CD4-positive, alpha-beta T cell treated with Interleukin-15 for 4 hours (primary cell): Measurements from ENCODE around the gene GPRC5C.

ENCODE experiments used
- DNase-seq: peaks from one replicate; pipeline ENCODE4 v3.0.0-alpha.2; 2020; ENCODE audit warnings: low spot score

Gene GPRC5C

DNA sequence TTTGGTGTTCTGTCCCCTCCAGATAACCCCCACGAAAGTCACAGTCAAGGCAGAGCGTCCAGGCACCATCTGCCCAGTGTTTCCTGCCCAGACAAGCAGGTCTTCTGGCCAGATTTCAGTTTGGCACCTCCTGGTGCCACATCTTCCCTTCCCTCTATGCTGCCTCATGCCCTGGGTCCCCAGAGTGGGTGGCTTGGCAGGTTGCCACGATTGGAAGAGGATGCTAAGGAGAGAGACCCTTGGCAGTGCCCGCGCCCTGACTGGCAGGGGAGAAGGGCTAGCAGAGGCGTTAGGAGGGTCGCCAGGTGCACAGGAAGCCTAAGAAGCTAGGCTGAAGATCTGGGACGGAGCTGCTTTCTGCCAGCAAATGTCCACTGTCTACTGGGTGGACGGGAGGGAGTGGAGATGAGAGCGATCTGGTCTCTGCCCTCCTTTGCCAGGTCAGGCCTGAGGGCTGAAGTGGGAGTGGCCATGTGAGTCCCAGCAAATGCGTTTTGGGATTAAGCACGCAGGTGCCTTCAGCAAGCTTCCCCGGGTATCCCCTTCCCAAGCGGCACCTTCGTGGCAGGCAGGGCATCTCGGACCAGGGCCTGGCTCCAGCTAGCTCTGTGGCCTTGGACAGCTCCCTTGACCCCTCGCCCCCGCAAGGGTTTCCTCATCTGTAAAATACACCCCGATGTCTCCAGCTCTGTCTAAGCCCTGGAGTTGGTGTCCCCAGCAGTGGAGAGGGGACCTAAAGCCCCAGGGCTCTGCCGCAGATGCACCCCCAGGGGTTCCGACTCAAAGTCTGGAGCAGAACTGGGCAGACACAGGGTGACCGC is 21.2 kb downstream of the GPRC5C start:
- no peak for DNase-seq

DNA sequence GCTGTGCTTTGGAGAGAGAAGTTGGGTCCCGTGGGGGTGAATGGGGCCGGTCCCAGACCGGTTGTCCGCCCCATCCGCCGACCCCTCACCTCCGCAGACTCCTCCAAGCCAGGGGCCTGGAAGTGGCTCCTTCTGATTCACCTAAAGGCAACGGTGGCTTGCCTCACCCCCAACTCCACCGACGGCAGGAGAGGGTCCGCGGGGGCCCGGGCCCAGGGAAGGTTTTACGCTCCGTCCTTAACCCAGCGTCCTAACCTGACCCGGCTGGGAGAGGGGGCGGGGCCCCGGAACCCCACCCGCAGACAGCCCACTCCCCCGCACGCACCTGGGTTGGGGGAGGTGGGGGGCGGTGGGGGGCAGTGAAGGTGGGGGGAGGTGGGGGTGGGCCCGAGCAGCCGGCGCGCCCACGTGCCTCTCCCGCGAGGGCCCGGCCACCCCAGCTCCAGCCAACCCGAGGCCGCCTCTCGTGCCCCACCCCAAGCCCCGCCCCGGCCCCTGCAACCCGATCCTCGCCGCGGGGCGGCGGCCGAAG is 21.8 kb downstream of the GPRC5C start:
- peak; percentile 71 for DNase-seq

DNA sequence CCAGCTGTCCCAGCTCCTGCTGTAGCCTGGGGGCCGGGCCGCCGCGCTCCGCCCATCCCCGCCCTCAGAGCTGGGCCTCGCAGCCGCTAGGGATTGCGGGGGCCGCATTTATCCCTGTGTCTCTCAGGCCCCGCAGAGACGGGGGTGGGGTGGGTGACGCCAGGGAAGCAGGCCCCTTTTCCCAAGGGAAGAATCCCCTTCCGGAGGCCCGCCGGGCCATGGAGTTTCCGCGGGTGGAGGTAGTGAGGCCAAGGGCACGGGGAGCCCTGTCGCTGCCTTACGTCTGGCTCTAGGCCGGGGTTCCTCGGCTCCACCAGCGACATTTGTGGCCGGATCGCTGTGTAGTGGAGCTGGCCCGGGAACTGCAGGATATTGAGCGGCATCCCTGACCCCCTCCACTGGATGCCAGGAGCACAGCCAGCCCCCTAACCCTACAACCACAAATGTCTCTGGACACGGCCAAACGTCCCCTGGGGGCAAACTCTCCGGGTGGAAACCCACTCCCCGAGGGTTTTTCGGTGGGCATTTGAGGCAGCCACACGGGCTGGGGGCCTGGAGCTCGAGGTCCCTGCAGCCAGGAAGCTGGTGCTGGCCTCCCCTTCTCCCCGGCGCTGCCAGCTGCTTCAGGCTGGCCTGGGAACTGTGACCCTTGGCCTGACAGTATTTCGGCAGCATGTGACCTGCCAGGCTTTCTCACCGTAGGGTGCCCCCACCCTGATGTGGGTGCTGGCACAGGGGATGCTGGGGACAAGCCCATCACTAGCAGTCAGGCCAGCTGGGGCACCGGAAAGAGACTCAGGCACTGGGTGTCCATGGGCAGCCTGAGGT is 22.5 kb downstream of the GPRC5C start:
- DNase-seq, result no peak

DNA sequence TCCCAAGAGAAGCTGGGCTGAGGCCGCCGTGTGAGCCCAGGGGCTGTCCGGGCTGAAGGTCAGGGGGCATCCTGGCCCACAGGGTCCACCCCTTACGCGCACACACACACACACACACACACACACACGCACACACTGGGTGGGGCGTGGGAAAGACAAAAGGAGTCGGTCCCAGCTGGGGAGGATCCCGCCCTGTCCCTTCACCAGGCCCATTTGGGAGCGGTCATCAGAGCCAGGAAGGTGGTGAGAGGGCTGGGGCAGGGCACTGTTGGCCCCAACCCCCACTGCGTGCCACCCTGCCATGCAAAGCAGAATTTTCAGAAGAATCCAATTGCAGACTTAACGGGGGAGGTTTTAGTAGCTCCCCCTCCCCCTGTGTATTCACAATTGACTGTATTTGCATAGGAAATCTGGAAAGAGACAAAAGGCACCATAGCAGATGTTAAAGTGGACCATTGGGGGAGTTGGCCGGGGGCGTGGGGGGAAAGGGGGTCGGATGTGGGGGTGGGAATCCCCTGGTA is 23.2 kb downstream of the GPRC5C start:
- no peak for DNase-seq

DNA sequence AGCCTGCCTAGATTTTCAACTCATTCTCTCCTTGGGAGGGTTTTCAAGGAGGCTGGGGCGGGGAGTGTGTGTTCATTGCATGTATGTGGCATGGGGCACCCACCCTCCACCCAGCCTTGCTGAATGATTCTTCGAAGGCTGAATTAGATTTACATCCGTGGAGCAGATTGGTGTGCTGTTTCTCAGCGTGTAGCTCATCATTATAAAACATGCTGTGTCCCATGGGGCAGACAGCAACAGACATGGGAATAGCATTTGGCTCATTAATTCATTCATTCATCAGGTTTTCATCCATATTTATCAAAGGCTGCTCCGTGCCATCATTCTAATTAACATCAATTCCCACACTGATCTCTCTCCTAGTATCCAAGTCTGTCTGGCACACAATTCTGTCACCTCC is 23.9 kb downstream of the GPRC5C start:
- no peak for DNase-seq

DNA sequence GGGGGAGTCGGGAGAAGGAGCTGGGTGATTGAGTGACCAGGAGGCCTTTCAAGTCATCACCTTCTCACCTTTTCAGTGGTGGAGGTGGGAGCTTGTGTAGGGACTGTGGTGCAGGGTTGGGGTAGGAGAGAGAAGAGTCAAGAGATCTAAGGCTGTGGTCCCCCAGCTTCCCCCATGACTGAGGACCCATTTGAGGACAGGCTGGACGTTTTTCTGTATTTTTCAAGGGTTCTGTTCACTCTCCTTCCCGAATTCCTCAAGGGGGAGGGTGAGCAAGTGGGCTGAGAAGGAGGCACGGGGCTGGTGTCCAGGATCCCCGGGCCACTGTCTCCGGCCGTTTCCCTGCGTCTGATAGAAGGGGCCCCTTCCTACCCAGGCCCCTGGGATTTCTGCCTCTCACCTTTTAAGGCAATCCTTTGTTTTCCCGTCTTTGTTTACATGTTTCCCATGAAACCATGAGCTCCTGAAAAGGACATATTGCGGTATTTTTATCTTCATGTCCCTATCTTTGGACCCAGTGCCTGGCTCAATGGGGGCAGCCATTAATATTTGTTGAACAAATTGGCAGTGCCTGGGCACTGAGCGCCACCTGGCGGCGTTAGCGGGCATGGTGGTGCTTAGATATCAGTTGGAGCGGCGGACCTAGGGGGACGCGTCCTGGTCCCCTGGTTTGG is 25.4 kb downstream of the GPRC5C start:
- DNase-seq, result peak; percentile 78

DNA sequence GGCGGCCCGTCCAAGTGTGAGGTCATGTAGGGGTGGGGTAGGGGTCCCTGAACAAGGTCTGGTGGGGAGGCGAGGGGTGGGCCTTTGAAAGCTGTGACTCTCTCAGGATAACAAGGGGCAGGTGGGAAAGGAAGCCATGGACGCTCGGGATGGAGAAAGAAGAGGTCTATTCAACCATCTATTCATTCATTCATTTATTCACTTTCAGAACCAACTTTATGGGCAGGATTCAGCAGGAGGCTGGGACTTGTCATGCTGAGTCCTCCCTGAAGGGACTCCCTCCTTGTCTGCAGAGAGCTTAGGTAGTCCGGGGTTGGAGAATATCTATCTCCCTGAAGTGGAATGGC is 25.9 kb downstream of the GPRC5C start:
- no peak for DNase-seq

DNA sequence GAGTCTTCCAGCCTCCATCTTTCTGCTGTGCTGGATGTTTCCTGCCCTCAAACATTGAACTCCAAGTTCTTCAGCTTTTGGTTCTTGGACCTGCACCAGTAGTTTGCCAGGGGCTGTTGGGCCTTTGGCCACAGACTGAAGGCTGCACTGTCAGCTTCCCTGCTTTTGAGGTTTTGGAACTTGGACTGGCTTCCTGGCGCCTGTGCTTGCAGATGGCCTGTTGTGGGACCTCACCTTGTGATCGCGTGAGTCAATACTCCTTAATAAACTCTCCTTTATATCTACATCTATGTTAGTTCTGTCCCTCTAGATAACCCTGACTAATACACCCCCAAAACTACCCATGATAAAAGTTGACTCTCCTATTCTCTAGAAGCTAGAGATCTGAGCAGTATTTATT is 26.9 kb downstream of the GPRC5C start:
- no peak for DNase-seq

DNA sequence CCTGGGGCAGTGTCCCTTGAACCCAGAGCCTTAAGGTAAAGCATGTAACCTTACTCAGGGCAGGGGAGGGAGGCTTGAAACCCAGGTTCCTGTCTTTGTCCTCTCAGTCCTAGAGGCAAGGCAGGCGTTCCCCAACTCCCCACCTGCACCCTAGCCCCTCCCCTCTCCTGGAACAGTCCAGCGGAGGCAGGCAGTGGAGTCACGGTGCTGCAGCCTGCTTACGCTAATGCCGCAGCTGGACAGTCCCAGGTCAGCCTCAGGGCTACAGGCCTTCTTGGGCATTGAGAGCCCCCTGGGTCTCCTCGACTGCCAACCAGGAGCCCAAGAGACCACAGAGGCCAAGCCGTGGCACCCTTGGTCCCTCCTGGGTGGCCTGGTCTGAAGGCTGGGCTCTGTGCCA is 27.7 kb downstream of the GPRC5C start:
- DNase-seq, result no peak

DNA sequence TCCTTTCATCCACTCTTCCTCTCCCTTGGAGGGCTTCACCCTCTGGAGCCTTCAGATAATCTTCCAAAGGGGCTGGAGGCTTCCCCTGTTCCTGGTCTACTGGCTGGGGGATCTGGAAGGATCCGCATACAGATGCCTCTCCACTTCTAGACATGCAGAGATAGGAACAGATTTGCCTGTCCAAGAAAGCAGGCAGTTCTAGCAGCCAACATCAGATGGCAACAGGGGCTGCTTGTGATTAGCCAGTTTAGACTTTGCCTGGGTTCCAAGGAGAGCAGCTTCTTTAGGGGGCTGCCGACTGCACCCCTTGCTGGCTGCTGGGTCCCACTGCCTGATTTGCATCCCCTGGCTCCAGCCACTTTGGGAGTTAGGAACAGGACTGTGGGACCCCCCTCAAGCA is 28.4 kb downstream of the GPRC5C start:
- no peak for DNase-seq

DNA sequence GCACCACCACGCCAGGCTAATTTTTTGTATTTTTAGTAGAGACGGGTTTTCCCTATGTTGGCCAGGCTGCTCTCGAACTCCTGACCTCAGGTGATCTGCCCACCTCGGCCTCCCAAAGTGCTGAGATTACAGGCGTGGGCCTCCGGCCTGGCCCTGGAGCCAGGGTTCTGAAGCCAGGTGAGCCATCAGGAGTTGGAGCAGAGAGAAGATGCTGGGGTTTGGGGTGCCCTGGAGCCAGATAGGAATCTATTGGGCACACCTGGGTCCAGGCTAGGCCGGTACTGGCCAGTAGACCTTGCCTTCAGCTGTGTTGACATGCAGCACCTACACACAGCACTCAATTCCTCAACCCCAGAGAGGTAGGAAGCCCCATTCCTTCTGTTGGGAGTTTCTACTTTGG is 29.1 kb downstream of the GPRC5C start:
- DNase-seq, result no peak

DNA sequence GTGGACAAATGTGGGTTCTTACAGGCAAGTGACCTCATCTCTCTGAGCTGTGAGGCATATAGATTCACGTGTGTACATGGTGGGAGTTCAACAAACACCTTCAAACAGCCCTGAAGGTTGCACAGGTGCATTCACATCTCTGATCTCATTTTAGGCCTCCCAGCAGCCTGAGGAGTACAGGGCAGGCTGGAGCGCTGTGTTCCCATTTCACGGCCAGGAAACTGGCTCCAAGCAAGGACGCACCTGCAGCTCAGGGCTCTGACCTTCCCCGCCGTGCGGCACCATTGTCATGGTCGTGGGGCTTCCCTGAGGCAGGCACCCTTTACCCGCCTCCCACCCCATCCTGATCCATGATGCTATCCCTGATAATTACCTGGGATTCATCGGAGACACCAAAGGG is 29.7 kb downstream of the GPRC5C start:
- DNase-seq, result no peak

DNA sequence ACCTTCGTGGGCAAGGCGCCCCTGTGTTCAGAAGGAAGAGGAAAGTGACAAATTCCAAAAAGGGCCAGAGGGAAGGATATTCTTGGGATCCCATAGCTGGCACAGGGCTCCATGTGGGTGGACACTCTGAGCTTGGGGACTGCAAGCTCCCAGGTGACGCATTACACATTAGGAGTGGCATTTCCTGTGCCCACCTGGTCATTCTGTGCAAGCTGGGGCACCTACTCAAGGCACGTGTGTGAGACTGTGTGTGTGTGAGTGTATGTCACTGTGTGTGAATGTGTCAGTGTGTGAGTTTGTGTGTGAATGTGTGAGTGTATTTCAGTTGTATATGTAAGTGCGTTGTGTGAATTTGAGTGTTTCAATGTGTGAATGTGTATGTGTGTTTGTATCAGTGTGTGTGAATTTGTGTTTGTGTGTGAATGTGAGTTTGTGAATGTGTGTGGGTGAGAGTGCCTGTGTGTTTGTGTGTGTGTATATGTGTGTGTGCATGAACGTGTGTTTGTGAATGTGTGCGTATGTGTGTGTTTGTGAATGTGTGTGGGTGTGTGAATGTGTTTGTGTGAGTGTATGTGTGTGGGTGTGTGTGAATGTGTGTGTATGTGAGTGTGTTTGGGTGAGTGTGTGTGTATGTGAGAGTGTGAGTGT is 33.0 kb downstream of the GPRC5C start:
- no peak for DNase-seq

DNA sequence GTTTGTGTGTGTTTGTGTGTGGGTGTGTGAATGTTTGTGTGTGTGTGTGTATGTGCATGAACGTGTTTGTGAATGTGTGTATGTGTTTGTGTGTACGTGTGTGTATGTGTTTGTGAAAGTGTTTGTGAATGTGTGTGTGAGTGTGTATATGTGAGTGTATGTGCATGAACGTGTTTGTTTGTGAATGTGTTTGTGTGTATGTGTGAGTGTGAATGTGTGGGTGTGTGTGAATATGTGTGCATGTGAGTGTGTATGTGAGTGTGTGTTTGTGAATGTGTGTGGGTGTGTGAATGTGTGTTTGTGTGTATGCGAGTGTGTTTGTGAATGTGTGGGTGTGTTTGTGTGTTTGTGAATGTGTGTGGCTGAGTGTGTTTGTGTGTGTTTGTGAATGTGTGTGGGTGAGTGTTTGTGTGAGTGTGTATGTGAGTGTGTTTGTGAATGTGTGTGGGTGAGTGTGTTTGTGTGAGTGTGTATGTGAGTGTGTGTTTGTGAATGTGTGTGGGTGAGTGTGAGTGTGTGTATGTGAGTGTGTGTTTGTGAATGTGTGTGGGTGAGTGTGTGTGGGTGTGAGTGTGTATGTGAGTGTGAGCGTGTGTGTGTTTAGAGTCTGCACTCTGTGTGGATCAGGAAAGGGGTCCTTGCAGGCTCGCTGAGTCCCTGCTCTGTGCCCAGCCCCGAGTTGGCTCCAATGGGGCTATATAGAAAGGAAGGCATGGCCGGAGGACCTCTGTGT is 33.7 kb downstream of the GPRC5C start:
- no peak for DNase-seq

DNA sequence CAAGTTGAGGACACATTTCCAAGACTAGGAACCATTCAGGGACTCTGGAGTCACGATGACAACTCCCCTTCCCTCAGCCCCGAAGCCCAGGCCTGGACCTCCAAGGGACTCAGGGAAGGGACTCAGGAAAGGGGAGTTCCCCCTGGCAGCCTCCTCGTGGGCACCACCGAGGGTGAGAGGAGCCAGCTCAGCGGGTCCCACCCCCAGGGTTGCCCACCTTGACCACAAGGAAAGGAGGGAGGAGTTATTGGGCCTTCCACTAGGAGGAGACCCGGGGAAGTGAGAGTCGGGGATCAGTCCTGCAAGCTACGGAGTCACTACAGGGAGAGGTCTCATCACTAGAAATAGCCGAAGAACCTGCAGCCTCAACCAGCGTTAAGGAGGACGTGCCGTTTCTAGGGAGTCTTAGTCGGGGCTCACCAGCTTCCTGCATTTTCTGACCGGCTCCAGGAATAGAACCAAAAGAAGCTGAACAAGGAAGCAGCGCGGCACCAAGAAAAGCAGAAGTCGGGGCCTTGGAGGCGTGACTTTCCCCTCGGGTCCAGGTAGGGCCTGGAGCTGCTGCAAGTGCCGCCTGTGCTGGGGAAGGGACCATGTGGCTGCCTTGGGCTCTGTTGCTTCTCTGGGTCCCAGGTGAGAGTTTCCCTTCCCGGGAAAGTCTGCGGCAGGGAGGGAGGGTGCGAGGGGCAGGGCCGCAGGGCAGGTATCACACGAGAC is 34.4 kb downstream of the GPRC5C start, which contains the start of gene CD300A:
CD300A (plus strand) TSS at position 524 of the 717 bp plus-strand sequence; CDS start at position 594, 70 bp downstream.
- no peak for DNase-seq

DNA sequence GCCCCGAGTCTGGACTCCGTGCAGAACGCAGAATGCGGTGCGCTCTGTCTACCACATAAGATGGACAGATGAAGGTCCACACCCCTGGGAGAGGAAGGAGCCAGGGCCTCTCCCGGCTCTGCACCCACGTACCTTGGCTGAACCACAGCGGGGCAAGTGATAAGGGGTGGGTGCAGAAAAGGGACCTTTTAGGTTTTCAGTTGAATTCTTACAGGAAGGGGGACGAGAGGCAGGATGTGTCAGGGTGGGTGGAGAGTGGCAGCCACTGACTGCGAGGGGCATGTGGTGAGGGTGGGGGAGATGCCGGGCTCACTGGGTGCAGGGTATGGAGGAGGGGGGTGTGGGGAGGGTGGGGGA is 34.9 kb downstream of the GPRC5C start:
- DNase-seq, result no peak

DNA sequence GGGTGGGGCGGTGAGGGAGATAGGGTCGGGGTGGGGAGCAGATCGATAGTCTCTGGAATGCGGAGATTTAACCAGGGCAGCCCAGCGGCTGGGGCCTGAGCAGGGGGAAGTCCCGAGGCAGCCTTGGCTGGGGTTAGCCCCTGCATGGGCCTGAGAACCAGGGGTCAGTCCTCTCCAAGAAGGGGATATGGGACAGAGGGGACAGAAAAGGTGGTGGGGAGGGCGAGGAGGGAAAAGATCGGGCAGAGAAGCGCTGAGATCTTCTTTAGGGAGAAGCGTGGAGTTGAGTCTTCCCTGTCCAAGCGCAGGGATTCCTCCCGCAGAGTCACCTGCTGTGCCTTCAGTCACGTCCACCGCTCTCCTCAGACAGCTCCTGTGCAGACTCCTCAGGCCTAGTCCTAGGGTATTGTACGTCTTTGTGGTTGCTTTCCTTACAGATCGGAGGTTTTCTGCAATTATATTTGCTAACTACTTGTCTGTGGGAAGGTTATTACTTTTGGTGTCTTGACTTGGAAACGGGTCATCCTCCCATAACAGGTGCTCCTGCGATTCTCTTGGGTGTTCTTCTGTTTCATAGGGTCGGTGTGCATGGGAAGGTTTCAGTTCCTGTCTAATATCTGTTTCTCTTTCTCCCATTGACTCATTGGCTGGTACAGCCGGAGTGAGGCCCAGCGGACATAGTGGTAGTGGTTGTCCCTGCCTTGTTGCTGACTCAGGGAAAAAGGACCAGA is 35.5 kb downstream of the GPRC5C start:
- no peak for DNase-seq

DNA sequence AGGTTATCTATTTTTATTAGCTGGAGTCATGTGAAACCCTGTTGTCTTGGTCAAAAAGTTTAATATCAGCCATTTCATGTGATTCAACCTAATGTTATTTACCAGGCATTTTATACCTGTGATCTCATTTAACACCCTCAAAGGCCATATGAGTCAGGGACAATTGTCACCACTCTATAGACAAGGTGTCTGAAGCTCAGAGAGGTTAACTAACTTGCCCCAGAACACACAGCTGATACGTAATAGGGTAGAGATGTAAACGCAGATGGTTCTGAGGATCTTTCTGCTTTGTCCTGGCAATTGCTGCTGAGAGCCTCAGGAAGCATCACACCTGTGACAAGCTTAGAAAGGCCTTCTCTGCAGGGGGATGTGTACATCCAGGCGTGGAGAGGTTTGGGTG is 39.5 kb downstream of the GPRC5C start:
- peak; percentile 48 for DNase-seq

DNA sequence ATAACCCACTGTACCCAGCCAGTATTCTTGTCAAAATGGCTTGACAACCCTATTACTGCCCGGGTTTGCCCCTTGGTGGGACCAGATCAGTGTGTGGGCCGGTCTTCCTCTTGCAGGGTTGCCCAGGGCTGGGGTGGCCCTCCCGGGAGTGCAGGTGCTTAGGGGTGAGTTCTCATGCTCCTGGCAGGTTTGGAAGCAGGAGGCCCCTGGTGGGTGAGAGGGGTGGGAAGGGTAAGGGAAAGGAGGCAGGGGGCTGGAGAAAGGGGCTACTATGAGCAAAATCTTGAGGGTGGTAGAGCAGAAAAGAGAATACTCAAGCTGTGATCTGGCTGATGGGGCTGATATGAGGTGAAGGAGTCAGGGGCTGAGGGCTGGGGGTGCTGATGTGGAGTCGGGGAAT is 41.0 kb downstream of the GPRC5C start:
- DNase-seq, result no peak

DNA sequence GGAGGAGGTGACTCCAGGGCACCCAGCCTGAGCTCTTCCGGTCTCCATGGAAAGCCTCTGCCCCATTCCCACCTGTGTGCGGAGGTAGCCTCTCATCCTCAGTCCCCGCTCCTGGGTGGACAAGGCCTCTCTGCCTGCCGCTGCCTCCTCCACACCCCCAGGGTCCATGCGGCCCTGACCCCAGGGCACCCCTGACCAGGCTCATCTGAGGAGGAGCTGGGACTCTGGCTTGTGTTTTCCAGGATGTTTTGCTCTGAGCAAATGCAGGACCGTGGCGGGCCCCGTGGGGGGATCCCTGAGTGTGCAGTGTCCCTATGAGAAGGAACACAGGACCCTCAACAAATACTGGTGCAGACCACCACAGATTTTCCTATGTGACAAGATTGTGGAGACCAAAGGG is 41.4 kb downstream of the GPRC5C start:
- DNase-seq, result no peak
